GM18951 (cell line): ENCODE data around the gene DUS1L.
A peak's percentile ranks its signal among the peaks of the same experiment; 100 is the strongest.

Experiments
- POLR2A ChIP-seq: IDR thresholded peaks from 4 replicates; pipeline ENCODE4 v1.6.1; 2011; ENCODE audit warnings: mild to moderate bottlenecking; ENCODE audit not compliant: insufficient read length, insufficient read depth; ENCODE audit errors: extremely low read depth
- in situ Hi-C: fragments of 300-500 bp; cut with MboI; formaldehyde crosslinking; loops from one replicate; pipeline ENCODE4 v1.12.0; 2022; ENCODE audit warnings: low sequenced_read_pairs, mixed read lengths, inconsistent platforms; ENCODE audit not compliant: unreplicated experiment

DUS1L gene

DNA sequence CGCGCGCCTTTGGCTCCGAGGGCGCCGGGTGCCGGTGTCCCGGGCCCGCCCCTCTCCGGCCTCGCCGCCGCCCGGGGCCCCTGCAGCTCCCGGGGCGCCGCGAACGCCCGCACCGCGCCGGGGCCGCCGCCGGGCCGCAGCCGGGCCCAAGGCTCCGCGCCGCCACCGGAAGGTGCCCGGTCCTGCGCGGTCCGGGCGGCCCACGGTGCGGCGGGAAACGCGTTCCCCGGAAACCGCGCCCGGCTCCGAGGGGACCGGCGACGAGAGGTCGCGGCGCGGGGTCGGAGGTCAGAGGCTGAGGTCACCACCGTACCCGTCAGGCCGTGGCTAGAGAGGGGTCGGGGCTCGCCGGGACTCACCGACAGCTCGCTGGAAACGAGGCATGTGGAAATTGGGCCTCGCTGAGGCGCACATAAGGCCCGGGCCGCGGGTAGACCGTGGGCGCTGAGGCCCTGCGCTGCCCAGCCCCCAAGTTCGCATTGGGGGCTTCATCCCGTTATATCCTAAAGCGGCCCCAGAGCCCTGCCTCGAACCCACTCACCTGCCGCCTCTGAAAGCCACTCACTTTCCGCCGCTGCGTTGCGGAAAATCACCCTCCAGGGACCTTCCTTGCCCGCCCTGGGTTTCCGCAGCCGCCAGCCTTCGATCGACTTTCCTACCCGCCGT lies at the start of gene DUS1L:
DUS1L (minus strand) TSS at position 167 of the 666 bp plus-strand sequence. CDS start 745 bp downstream, outside the sequence.
- in situ Hi-C loops, result no loop called here
- TF ChIP-seq POLR2A, result peak; percentile 89

- in situ Hi-C loops, result no loop called here
- TF ChIP-seq POLR2A, result no peak
Measured at GRCh38 chr17:82114872-82115271, 49.3 kb upstream of the DUS1L start.

DNA sequence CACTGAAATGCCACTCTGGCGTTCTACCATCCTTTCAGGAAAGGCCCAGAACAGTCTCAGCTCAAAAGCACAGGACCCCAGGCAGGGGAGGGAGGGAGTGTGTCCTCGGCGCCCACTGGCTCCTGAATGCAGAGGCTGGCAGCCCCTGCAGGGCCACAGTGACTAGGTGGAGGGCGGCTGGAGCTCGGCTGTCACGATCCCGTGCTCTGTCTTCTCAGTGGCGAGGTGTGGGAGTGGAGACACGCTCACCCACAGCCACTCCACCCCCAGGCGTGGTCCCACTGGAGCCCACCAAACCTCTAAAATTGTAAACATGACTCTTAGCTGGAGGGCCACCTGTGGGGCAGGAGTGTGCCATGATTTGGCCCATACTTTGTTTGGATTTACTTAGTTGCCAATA lies 48.8 kb upstream of the DUS1L start:
- in situ Hi-C loops, result no loop called here
- TF ChIP-seq POLR2A, result no peak

GRCh38 chr17:82113941-82114340 lies 48.3 kb upstream of the DUS1L start:
- in situ Hi-C loops, result no loop called here
- TF ChIP-seq POLR2A, result no peak

- no peak for TF ChIP-seq POLR2A
- in situ Hi-C loops, result no loop called here
Measured at GRCh38 chr17:82113422-82113821, 47.8 kb upstream of the DUS1L start.

DNA sequence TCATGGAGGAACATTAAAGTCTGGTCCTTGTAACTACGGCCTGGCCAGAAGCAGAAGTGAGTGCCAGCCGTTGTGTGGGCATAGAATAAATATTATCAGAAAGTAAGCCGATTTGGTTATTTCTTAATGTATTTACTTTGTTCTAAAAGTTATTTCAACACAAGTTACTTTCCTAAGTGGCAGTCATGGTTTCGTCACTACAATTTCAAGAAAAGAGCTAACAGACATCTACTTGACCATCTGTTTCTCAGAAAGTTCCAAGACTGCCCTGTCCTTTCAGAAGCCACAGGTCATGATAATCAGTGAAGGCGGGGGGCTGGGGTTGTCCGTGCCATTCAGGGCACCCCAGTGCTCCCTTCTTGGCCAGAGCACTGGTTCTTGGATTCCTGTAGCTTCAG lies 47.3 kb upstream of the DUS1L start:
- TF ChIP-seq POLR2A, result no peak
- in situ Hi-C loops, result no loop called here

- no peak for TF ChIP-seq POLR2A
- in situ Hi-C loops, result no loop called here
Measured at GRCh38 chr17:82112181-82112913, 46.7 kb upstream of the DUS1L start.

- no peak for TF ChIP-seq POLR2A
- in situ Hi-C loops, result no loop called here
Measured at GRCh38 chr17:82110298-82110697, 44.7 kb upstream of the DUS1L start.

GRCh38 chr17:82108961-82109475 lies 43.4 kb upstream of the DUS1L start:
- in situ Hi-C loops, result no loop called here
- TF ChIP-seq POLR2A, result no peak

- in situ Hi-C loops, result no loop called here
Measured at GRCh38 chr17:82108496-82108945, 42.9 kb upstream of the DUS1L start.

GRCh38 chr17:82108038-82108437 lies 42.4 kb upstream of the DUS1L start:
- in situ Hi-C loops, result no loop called here
- TF ChIP-seq POLR2A, result no peak

More at GRCh38 chr17:82108496-82108945, 42.9 kb upstream of the DUS1L start:
- TF ChIP-seq POLR2A, result no peak

- no peak for TF ChIP-seq POLR2A
- in situ Hi-C loops, result no loop called here
Measured at GRCh38 chr17:82107341-82107860, 41.8 kb upstream of the DUS1L start.

- in situ Hi-C loops, result no loop called here
- no peak for TF ChIP-seq POLR2A
Measured at GRCh38 chr17:82106688-82107305, 41.2 kb upstream of the DUS1L start.

DNA sequence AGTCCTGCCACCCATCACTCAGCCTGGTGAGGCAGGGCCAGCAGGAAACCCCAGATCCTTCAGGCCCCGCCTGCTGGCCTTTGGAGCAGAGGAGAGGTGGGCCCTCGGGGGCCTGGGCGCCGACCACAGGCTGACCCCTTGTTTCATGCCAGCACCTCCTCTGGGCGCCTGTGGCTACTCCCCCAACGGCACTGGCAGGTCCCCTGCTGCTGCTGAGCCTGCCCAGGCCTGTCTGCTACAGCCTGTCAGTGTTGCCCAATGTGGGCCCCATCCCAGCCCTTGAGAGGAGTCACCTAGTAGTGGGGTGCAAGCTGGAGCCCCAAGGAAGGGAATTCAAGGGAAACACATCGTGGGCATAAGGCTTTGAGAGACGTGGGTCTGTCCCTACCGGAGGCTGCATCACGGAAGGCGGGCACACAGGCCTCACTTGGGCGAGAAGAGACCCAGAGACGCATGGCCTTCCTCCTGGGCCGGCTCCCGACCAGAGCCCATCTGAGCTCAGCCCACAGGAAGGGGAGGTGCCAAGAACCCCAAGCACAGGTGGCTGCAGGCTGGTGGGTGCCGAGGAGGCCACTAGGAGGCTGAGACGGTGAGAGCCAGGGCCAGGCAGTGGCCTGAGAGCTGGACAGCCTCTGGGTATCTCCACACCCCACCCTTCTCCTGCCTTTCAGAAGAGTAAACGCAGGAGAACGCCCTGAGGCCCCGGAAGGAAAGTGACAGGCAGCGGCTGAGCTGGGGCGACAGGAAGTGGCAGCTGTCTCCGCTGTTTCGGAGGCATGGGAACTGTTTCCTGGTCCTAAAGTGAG lies 40.5 kb upstream of the DUS1L start:
- in situ Hi-C loops, result no loop called here
- TF ChIP-seq POLR2A, result peak; percentile 91
